Kidney tubule cell (primary cell): Measurements from ENCODE around the gene FOXL3.
"Not testable (repeated sequence)": the region's sequence is repeated elsewhere in the genome, so short reads cannot be mapped to it uniquely, and the experiment has no call there.

Source experiments
- DNase-seq: peaks from one replicate; pipeline ENCODE4 v3.0.0-alpha.2; 2018; ENCODE audit warnings: low spot score

FOXL3 gene

GRCh38 chr7:323410-323809, 33.4 kb downstream of the FOXL3 start:
- no peak for DNase-seq

- no peak for DNase-seq
These were observed 34.0 kb downstream of the FOXL3 start for GRCh38 chr7:324011-324410.

DNA sequence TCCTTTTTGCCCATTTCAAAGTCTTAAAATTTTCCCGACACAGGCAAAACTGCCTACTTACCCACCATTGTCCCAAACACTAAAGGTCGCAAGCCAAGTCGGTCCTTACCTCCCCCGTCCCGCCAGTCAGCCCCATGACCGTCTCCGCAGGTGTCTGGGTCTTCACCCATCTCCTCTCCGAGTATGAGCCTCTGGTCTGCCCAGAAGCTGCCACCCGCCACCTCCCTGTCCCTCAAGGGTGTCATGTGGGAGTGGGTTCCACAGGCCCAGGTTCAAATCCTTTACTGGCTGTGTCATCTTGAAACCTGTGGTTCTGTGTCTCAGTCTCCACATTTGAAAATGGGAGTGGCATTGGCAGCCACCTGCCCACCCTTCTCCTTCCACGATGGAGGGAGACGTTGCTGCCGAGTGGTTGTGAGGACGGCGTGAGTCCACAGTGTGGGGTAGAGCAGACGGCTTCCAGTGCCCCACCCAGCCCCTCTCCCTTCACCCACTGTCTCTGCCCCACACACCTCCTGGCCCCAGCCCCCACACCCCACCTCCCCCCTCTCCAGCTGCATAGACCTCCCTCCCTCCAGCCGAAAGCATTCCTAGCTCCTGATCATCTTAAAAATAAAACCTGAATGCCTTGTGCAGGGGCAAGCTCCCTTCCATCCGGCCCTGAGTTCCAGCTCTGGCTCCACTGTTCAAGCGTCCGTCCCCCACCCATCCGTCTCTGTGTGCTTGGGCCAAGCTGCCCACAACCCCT, 35.3 kb downstream of the FOXL3 start:
- DNase-seq: no peak

GRCh38 chr7:325811-326210, 35.8 kb downstream of the FOXL3 start:
- no peak for DNase-seq

GRCh38 chr7:326273-326672, 36.3 kb downstream of the FOXL3 start:
- no peak for DNase-seq

- peak; percentile 87 for DNase-seq
These were observed 36.9 kb downstream of the FOXL3 start for GRCh38 chr7:326809-327232.

DNA sequence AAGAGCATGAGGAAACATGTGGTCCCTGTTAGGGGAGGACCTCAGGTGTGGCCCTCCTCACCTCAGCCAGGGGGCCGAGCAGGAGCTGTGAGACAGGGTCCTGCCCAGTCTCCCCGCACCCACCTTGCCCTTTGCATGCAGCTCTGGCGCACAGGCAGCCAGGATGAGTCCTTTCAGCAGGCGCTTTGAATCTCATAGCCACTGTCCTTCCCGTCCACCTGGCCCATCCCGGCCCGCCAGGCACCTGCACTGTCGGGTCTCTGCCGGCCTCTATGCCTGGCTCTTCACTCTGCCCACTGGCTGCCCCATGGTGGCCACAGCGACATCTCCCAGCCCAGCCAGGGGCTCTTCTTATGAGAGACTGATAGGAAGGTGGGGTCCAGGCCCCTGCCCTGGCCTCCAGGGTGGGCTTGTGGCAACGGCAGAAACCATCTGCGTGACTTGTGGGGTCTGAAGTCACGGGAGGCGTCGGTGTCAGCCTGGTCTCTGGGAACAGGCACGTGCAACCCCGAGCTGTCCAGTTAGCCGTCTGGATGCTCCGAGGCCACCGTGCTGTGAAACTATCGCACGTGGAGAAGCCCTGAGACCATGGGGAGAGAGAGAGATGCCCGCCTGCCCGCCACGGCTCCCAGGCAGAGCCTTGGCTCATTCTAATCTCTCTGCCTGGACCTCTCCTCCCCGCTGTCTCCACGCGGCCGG, 37.4 kb downstream of the FOXL3 start:
- no peak for DNase-seq

GRCh38 chr7:327991-328702, 38.2 kb downstream of the FOXL3 start:
- no peak for DNase-seq

GRCh38 chr7:329691-330281, 39.8 kb downstream of the FOXL3 start:
- DNase-seq: no peak

DNA sequence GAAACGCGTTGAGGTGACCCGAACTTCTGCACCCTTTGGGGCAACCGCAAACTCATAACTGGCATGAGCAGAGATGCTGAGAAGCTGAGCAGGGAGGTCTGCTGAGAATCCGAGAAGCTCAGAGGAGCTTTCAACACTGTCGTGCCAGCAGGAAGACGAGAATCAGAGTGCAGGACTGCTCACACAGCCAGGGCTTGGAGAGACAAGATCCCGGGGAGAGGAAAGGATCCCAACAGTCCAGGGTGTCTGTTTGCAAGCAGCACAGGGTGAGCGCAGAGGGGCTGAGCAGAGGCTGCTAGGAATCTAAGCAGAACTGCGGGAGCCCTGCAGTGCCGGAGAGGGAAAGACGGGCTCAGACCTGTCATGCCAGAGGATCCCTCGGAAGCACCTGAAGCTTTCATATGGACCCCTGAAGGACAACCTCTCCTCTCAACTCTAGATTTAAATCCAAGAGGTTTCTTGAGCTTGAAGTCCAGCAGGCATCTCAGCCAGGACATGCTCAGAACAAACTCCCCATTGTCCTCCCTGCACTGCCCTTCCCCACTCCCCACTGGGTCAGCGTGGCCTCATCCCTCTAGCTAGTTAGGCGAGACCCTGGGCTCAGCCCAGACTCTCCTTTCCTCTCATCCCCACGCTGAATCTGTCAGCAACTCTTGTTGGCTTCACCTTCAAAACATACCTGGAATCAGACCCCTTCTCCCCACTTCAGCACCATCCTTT, 40.7 kb downstream of the FOXL3 start:
- no peak for DNase-seq

DNA sequence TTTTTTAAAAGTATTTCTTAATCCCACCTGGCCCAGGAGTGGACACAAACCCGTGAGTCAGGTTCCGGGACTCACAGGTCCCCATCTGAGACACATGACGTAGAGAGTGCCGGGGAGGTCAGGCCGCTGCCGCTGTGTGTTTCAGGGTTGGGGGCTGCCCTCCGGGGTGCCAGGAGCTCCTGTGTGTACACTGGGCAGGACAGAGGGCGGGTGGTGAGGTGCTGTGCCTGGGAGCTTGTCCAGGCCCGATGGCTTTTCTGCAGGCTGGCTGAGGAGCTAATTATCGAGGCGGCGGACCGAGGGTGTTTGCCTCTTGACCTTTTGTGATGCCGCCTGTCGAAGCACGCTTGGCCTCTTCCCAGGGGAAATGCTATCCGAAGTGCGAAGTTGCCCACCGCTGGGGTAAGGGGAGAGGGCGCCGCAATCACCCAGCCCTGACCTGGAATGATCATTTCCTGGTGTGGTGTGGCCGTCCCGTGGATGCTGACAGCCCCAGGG, 42.1 kb downstream of the FOXL3 start:
- no peak for DNase-seq

- DNase-seq: peak; percentile 75
These were observed 42.8 kb downstream of the FOXL3 start for GRCh38 chr7:332646-333392.

DNA sequence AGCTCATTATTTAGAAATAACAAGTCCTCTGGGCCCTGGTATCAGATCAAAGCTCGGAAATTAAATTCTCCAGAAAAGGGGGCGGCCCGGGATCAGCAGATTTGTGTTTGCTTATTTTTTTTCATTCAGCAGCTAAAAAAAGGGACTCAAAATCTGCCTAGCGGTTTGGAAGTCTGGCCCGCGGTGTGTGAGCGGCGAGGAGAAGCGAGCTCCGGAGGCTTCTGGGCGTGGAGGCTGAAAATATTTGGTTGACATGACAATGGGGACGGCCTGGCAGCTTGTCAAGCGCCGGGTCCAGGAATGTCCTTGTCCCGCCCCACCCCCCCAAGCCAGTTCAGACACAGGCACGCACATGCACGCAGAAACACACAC, 43.4 kb downstream of the FOXL3 start:
- peak; percentile 48 for DNase-seq

GRCh38 chr7:334618-335357, 44.8 kb downstream of the FOXL3 start:
- no peak for DNase-seq

DNA sequence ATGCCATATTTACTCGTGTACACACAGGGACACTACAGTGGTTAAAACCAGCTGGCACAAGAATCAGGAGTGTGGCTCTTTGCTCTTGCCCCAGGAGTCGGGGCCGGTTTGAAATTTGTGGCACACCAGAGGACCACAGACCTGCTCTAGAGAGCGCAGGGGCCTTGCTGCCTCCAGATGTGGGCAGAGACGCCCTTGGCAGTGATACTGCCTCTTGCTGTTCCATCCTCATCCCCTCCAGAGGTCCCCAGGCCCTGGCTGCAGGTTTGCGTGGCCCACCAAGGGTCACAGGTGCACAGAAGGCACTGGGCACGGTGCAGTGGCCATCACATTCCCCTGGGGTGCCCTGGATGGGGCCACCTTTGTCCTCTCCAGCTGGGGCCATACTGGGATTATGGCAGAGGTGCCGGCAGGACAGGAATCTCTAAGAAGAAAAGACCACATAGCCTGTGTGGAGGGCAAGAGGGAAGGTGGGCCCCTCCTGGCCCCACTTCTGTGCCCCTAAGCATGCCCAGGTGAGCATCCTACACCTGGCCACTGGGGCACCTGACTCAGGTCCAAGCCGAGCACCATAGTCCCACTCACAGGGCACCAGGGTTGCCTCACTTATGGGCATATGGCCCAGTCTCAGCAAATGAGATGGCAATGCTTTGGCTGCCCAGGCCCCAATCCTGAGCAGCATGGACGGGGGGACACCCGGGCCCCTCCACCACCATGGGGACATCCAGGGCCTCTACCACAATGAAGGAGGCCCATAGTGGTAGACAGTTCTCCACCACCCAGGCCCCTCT, 45.6 kb downstream of the FOXL3 start:
- no peak for DNase-seq

- DNase-seq: not testable (repeated sequence)
These were observed 46.2 kb downstream of the FOXL3 start for GRCh38 chr7:336149-336533.

DNA sequence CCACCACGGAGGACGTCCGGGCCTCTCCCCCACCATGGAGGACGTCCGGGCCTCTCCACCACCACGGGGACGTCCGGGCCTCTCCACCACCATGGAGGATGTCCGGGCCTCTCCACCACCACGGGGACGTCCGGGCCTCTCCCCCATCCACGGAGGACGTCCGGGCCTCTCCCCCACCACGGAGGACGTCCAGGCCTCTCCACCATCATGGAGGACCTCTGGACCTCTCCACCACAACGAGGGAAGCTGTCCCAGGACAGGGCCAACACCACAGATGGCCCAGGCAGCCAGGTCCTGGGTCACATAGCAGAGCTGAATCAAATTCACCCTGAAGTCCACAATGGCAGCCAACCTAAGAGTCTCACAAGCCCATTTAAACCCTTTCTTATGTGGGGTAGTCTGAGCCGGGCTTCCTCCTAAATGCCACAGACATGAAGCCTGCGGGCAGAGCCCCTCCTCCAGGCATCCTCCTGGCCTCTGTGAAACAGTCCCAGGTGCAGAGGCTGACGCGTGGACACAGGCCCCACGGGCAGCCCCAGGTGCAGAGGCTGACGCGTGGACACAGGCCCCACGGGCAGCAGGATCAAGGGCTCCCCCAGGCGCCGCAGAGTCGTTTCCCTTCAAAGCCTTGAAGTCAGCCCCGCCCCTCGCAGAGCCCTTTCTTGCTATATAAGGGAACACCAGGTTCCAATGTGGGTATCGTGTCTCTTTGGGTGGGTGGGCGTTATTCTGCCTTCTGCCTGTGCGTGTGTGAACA, 47.0 kb downstream of the FOXL3 start:
- no peak for DNase-seq

DNA sequence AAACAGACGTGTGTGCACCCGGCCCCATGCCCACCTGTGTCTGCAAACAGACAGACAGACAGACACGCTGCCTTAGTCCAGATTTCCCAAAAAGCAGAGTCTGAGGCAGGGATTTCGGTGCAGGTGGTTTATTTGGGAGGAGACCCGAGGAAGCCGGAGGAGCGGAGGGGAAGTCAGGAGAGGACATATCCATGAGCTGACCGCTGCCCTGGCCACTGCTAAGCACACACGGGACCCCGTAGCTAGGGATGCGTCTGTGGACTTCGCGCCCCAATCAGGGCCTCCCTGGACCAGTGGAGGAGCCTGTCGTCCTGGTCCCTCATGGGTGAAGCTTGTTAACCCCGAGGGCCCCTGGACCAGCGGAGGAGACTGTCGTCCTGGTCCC, 47.6 kb downstream of the FOXL3 start:
- no peak for DNase-seq
